Keratinocyte (primary cell): ENCODE data around the gene ZBTB46.

Experiments used
- EZH2 ChIP-seq: IDR thresholded peaks from one replicate; pipeline ENCODE4 v1.6.1; 2012; ENCODE audit warnings: inconsistent platforms, mild to moderate bottlenecking, low read length, moderate library complexity
- TF ChIP-seq, protein P1 (sequence below), 3 experiments: IDR thresholded peaks in 1 of 3; conservative IDR thresholded peaks in 1 of 3; optimal IDR thresholded peaks in 1 of 3; 2 replicates in 2 of 3; 3 replicates in 1 of 3; pipeline versions ENCODE3 to v1.5.1; 2011; ENCODE audit warnings: low read length in 3 of 3, mild to moderate bottlenecking in 3 of 3, moderate library complexity in 2 of 3, control low read depth in 1 of 3, inconsistent platforms in 1 of 3; ENCODE audit not compliant: insufficient read depth in 2 of 3; ENCODE audit errors: extremely low read depth in 1 of 3

DNA sequence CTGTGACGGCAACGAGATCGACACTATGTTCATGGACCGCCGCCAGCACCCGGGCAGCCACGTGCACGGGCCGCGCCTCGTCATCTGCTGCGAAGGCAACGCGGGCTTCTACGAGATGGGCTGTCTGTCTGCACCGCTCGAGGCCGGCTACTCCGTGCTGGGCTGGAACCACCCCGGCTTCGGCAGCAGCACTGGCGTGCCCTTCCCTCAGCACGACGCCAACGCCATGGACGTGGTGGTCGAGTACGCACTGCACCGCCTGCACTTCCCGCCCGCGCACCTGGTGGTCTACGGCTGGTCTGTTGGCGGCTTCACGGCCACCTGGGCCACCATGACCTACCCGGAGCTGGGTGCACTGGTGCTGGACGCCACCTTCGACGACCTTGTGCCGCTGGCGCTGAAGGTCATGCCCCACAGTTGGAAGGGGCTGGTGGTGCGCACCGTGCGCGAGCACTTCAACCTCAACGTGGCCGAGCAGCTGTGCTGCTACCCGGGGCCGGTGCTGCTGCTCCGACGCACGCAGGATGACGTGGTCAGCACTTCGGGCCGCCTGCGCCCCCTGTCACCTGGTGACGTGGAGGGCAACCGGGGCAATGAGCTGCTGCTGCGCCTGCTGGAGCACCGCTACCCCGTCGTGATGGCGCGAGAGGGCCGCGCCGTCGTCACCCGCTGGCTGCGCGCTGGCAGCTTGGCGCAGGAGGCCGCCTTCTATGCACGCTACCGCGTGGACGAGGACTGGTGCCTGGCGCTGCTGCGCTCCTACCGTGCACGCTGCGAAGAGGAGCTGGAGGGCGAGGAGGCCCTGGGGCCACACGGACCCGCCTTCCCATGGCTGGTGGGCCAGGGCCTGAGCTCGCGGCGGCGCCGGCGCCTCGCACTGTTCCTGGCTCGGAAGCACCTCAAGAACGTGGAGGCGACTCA is 31.2 kb upstream of the ZBTB46 start:
- no peak for TF ChIP-seq EZH2
- TF ChIP-seq, protein P1, sequence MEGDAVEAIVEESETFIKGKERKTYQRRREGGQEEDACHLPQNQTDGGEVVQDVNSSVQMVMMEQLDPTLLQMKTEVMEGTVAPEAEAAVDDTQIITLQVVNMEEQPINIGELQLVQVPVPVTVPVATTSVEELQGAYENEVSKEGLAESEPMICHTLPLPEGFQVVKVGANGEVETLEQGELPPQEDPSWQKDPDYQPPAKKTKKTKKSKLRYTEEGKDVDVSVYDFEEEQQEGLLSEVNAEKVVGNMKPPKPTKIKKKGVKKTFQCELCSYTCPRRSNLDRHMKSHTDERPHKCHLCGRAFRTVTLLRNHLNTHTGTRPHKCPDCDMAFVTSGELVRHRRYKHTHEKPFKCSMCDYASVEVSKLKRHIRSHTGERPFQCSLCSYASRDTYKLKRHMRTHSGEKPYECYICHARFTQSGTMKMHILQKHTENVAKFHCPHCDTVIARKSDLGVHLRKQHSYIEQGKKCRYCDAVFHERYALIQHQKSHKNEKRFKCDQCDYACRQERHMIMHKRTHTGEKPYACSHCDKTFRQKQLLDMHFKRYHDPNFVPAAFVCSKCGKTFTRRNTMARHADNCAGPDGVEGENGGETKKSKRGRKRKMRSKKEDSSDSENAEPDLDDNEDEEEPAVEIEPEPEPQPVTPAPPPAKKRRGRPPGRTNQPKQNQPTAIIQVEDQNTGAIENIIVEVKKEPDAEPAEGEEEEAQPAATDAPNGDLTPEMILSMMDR (optimal IDR thresholded peaks at IDR 0.05 in 1 of 3, IDR thresholded peaks at IDR 0.05 in 1 of 3, conservative IDR thresholded peaks at IDR 0.05 in 1 of 3; ENCODE audit: extremely low read depth in 1 of 3, insufficient read depth in 2 of 3, low read length in 3 of 3), result no peak
